Measurements from ENCODE around the gene ZNF211. TPM values are rescaled to one million over a fixed set of nuclear protein-coding genes. Genes with fewer than 3 reads are reported as not detected.
A peak's percentile ranks its signal among the peaks of the same experiment; 100 is the strongest.

ZNF211 gene
- total RNA-seq, 1 donor: 11.7 TPM

DNA sequence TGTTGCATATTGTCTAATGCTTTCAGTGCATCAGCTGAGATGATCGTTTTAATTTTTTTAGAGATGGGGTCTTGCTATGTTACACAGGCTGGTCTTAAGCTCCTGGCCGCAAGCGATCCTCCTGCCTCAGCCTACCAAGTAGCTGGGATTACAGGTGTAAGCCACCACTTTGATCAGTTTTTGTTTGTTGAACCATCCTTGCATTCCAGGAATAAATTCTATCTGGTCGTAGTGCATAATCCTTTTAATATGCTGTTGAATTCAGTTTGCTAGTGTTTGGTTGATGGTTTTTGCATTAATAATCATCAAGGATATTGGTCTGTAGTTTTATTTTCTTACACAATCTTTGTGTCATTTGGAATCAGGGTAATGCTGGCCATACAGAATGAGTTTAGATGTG is 4.4 kb downstream of the ZNF211 start:
- TF ChIP-seq, protein P1, sequence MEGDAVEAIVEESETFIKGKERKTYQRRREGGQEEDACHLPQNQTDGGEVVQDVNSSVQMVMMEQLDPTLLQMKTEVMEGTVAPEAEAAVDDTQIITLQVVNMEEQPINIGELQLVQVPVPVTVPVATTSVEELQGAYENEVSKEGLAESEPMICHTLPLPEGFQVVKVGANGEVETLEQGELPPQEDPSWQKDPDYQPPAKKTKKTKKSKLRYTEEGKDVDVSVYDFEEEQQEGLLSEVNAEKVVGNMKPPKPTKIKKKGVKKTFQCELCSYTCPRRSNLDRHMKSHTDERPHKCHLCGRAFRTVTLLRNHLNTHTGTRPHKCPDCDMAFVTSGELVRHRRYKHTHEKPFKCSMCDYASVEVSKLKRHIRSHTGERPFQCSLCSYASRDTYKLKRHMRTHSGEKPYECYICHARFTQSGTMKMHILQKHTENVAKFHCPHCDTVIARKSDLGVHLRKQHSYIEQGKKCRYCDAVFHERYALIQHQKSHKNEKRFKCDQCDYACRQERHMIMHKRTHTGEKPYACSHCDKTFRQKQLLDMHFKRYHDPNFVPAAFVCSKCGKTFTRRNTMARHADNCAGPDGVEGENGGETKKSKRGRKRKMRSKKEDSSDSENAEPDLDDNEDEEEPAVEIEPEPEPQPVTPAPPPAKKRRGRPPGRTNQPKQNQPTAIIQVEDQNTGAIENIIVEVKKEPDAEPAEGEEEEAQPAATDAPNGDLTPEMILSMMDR (IDR thresholded peaks at IDR 0.05; ENCODE audit: insufficient read depth, low read depth, low read length): no peak
- H3K4me3 ChIP-seq (ENCODE audit: low read depth, low read length): no peak overlapping the region
- no peak for DNase-seq (ENCODE audit: low read depth)

DNA sequence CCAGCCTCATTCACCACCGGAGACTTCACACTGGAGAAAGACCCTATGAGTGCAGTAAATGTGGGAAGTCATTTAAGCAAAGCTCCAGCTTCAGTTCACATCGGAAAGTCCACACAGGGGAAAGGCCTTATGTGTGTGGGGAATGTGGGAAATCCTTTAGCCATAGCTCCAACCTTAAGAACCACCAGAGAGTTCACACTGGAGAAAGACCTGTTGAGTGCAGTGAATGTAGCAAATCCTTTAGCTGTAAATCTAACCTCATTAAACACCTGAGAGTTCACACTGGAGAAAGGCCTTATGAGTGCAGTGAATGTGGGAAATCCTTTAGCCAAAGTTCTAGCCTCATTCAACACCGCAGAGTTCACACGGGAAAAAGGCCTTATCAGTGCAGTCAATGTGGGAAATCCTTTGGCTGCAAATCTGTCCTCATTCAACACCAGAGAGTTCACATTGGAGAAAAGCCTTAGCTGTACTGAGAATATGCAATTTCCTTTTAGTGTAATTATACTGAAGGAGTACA is 8.8 kb downstream of the ZNF211 start:
- no peak overlapping the region for H3K4me3 ChIP-seq (ENCODE audit: low read depth, low read length)
- DNase-seq (ENCODE audit: low read depth): no peak
- TF ChIP-seq, protein P1 (IDR thresholded peaks at IDR 0.05; ENCODE audit: insufficient read depth, low read depth, low read length): no peak

DNA sequence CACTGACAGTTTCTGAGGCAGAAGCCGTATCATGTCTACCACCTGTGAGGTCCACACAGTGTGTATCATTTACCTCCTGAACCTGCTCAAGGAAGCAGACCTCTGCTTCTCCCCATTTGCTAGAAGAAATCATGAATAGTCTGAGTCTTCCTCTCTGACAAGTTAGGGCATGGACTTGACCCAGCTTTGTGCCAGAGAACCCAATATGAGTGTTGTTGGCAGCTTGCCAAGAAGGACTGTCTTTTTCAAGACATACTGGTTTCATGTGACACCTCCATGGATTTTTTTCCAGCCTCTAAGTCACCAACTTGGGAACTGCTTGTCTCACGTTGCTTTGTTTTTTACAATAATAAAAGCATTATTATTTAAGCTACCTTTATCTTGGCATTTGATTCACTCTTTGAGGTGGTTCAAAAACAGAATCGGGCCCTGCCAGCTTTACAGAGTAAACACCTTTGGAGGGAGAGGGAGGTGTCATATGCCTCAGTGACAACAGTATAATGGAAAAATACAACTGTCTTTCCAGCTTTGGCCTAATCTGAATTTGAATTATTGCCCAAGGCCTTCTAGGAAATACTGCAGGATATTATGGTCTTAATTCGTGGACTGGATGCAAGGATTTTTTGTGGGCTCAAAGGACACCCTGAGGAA is 9.6 kb downstream of the ZNF211 start:
- TF ChIP-seq, protein P1 (IDR thresholded peaks at IDR 0.05; ENCODE audit: insufficient read depth, low read depth, low read length): no peak
- DNase-seq (ENCODE audit: low read depth): no peak
- no peak overlapping the region for H3K4me3 ChIP-seq (ENCODE audit: low read depth, low read length)

DNA sequence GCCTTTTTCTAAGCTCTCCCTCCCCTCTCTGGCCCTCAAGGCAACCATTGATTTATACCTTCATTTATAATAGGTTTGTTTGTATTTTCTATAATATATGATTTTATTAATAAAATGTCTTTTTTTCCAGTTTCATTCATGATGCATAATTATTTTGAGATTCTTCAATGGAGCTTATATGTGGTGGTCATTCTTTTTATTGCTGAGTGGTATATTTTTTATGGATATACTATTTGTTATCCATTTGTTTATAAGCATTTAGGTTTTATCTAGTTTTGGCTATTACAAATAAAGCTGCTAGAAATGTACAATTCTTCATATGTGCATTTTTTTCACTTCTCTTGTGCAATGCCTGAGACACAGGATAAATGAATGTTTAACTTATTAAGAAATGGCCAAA is 10.8 kb downstream of the ZNF211 start:
- TF ChIP-seq, protein P1 (IDR thresholded peaks at IDR 0.05; ENCODE audit: insufficient read depth, low read depth, low read length): no peak
- no peak for DNase-seq (ENCODE audit: low read depth)
- no peak overlapping the region for H3K4me3 ChIP-seq (ENCODE audit: low read depth, low read length)

DNA sequence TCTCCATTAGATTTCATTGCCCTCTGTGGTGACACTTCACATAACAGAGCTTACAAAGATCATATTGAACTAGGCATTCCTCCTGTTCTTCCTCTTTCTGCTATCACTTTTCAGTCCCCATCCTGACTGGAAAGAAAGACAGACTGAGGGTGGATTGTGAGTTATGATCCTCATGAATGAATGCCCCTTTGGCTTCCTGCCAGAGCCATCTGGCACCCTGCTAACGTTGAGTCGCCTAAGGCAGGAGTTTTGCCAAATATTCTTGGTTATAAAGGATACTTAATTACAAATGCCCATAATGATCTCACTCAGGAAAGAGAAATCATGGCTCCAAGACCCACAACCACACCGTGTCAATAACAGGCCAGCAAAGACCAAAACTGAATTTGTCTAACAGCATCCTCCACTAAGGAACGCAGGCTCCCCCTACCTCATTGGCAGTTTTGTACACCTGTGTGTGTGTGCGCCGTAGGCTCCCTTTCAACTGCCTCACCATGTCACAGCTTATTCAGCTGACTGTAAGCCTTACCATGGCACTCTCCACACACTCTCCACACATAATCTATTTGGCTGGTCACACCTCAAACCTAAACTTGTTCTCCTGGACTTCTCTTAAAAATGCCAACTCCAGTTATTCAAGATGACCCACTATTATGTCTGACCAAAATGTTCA is 15.5 kb downstream of the ZNF211 start:
- H3K4me3 ChIP-seq (ENCODE audit: low read depth, low read length): no peak overlapping the region
- TF ChIP-seq, protein P1 (IDR thresholded peaks at IDR 0.05; ENCODE audit: insufficient read depth, low read depth, low read length): no peak
- DNase-seq (ENCODE audit: low read depth): no peak

DNA sequence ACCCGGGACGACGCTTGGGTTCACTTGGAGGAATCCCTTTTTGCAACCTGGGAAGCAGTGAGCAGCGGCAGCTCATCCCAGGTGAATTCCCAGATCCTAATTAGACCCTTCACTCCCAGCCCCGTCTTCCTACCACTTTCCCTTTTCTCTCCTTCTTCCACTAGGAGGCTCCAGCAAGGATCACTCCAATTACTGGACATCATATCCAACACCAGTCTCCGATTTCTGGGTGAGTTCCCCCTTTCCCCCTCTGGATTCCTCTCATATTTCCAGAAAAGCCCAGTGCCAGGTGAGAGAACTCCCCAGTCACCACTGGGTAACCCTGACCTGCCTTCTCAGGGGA is 18.7 kb downstream of the ZNF211 start:
- DNase-seq (ENCODE audit: low read depth): no peak
- H3K4me3 ChIP-seq (ENCODE audit: low read depth, low read length): no peak overlapping the region
- TF ChIP-seq, protein P1 (IDR thresholded peaks at IDR 0.05; ENCODE audit: insufficient read depth, low read depth, low read length): peak; percentile 13
